ENCODE data around the gene PLA2G2D.
A peak's percentile ranks its signal among the peaks of the same experiment; 100 is the strongest.

The PLA2G2D gene

GRCh38 chr1:20080441-20081352, 38.6 kb downstream of the PLA2G2D start:
- CTCF ChIA-PET: no interaction called here
- Histone ChIP-seq H3K9me3 (ENCODE audit: control insufficient read depth, insufficient read depth, low read depth, low read length) (no peaks in the 10 kb centered on the region), H3K4me3 (ENCODE audit: low read depth, low read length) (no peak overlapping the region), H3K36me3 (ENCODE audit: control insufficient read depth in 2 of 2, insufficient read depth in 1 of 2, low read length in 2 of 2) (no peaks in the 10 kb centered on the region), H3K27ac (ENCODE audit: extremely low read depth, low read depth, low read length) (no peak overlapping the region), H3K4me1 (ENCODE audit: control insufficient read depth, insufficient read depth, low read length) (no peaks in the 10 kb centered on the region)
- POLR2A ChIA-PET: no interaction called here
- TF ChIP-seq ZNF223 (tag by site-specific recombination; IDR thresholded peaks at IDR 0.05) (no peak), ZNF354C (tag by site-specific recombination; IDR thresholded peaks at IDR 0.05; ENCODE audit: borderline replicate concordance, low read depth) (no peak), ZBTB48 (tag by site-specific recombination; IDR thresholded peaks at IDR 0.05) (no peak), ZFP41 (tag by site-specific recombination; IDR thresholded peaks at IDR 0.05; ENCODE audit: borderline replicate concordance) (no peak), ZNF664 (tag by site-specific recombination; IDR thresholded peaks at IDR 0.05) (no peak)

DNA sequence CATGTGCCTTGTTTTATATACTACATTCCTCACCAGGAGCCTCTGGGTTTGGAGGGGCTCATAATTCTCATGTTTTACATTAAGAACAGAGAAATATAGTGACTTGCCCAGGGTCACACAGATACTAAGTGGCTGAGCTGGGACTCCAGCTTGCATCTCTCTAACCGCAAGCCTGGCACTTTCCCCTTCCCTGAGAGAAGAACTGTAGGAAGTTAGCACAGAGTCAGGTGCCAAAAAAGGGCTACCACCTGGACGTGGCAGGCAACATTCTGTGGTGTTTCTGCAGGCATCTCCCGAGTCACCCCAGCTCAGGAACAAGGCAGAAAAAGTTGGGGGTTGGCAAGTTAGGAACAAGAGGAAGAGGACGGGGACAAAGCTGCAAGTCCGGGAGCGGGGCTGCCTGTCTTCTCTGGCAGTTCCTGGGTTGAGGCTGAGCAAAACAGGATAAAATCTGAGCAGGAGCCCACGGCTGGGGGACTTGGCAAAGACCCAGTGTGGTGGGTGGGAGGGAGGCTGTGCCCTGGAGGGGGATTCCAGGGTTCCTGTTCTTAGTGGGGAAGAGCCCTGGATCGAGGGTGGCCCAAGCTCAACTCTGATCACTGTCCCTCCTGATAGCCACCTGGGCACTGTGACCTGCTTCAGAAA, 39.6 kb downstream of the PLA2G2D start:
- POLR2A ChIA-PET: interaction anchor here (0.6 kb wide), 1 partner anchor 673 kb away, joined by 3 read pairs; no protein-coding TSS in a partner anchor
- no peak overlapping the region for H3K4me3 ChIP-seq (ENCODE audit: low read depth, low read length)
- TF ChIP-seq ZNF335 (tag by site-specific recombination; conservative IDR thresholded peaks at IDR 0.05) (0 out of 2 replicates have a peak, but pooled peaks have one; percentile 14), FEZF1 (tag by site-specific recombination; IDR thresholded peaks at IDR 0.05) (no peak)
- no peaks in the 10 kb centered on the region for H3K9me3 ChIP-seq (ENCODE audit: control insufficient read depth, insufficient read depth, low read depth, low read length)
- CTCF ChIA-PET: interaction anchor here (0.7 kb wide), 1 partner anchor 10 kb away, joined by 3 read pairs; no protein-coding TSS in a partner anchor
- H3K4me1 ChIP-seq (ENCODE audit: control insufficient read depth, insufficient read depth, low read length): no peaks in the 10 kb centered on the region
- no peak overlapping the region for H3K27ac ChIP-seq (ENCODE audit: extremely low read depth, low read depth, low read length)
- no peaks in the 10 kb centered on the region for H3K36me3 ChIP-seq (ENCODE audit: control insufficient read depth in 2 of 2, insufficient read depth in 1 of 2, low read length in 2 of 2)

DNA sequence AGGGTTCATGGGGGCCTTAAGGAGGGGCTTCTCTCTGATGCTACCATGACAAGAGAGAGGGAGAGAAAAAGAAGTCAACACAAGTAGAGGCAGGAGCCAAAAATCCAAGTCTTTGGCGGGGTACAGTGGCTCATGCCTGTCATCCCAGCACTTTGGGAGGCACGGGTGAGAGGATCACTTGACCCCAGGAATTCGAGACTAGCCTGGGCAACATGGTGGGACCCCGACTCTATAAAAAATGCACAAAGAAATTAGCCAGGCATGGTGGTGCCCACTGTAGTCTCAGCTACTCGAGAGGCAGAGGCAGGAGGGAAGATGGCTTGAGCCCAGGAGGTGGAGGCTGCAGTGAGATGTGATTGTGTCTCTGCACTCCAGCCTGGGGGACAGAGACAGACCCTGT, 40.6 kb downstream of the PLA2G2D start:
- CTCF ChIA-PET: no interaction called here

More for the DNA sequence above, 40.6 kb downstream of the PLA2G2D start:
- TF ChIP-seq ZBTB44 (tag by site-specific recombination; IDR thresholded peaks at IDR 0.05) (no peak), ZNF664 (tag by site-specific recombination; IDR thresholded peaks at IDR 0.05) (no peak), ZNF768 (tag by site-specific recombination; IDR thresholded peaks at IDR 0.05) (no peak), HOXC10 (CRISPR knock-in tag; IDR thresholded peaks at IDR 0.05) (no peak)
- TF ChIP-seq, protein P1, sequence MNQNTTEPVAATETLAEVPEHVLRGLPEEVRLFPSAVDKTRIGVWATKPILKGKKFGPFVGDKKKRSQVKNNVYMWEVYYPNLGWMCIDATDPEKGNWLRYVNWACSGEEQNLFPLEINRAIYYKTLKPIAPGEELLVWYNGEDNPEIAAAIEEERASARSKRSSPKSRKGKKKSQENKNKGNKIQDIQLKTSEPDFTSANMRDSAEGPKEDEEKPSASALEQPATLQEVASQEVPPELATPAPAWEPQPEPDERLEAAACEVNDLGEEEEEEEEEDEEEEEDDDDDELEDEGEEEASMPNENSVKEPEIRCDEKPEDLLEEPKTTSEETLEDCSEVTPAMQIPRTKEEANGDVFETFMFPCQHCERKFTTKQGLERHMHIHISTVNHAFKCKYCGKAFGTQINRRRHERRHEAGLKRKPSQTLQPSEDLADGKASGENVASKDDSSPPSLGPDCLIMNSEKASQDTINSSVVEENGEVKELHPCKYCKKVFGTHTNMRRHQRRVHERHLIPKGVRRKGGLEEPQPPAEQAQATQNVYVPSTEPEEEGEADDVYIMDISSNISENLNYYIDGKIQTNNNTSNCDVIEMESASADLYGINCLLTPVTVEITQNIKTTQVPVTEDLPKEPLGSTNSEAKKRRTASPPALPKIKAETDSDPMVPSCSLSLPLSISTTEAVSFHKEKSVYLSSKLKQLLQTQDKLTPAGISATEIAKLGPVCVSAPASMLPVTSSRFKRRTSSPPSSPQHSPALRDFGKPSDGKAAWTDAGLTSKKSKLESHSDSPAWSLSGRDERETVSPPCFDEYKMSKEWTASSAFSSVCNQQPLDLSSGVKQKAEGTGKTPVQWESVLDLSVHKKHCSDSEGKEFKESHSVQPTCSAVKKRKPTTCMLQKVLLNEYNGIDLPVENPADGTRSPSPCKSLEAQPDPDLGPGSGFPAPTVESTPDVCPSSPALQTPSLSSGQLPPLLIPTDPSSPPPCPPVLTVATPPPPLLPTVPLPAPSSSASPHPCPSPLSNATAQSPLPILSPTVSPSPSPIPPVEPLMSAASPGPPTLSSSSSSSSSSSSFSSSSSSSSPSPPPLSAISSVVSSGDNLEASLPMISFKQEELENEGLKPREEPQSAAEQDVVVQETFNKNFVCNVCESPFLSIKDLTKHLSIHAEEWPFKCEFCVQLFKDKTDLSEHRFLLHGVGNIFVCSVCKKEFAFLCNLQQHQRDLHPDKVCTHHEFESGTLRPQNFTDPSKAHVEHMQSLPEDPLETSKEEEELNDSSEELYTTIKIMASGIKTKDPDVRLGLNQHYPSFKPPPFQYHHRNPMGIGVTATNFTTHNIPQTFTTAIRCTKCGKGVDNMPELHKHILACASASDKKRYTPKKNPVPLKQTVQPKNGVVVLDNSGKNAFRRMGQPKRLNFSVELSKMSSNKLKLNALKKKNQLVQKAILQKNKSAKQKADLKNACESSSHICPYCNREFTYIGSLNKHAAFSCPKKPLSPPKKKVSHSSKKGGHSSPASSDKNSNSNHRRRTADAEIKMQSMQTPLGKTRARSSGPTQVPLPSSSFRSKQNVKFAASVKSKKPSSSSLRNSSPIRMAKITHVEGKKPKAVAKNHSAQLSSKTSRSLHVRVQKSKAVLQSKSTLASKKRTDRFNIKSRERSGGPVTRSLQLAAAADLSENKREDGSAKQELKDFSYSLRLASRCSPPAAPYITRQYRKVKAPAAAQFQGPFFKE (tag by site-specific recombination; IDR thresholded peaks at IDR 0.05; ENCODE audit: borderline replicate concordance): no peak
- H3K4me3 ChIP-seq (ENCODE audit: low read depth, low read length): no peak overlapping the region
- no peaks in the 10 kb centered on the region for H3K4me1 ChIP-seq (ENCODE audit: control insufficient read depth, insufficient read depth, low read length)
- no peak overlapping the region for H3K27ac ChIP-seq (ENCODE audit: extremely low read depth, low read depth, low read length)
- no peaks in the 10 kb centered on the region for H3K36me3 ChIP-seq (ENCODE audit: control insufficient read depth in 2 of 2, insufficient read depth in 1 of 2, low read length in 2 of 2)
- H3K9me3 ChIP-seq (ENCODE audit: control insufficient read depth, insufficient read depth, low read depth, low read length): no peaks in the 10 kb centered on the region
- POLR2A ChIA-PET: no interaction called here

Measured in HEK293 (cell line).